NAMALWA (cell line): Measurements from ENCODE around the gene CLCF1.

Experiments
- DNase-seq: peaks from one replicate; pipeline ENCODE4 v3.0.0-alpha.2; 2015; ENCODE audit warnings: low spot score

Gene CLCF1

GRCh38 chr11:67372993-67373647, at the start of gene CLCF1:
CLCF1 (minus strand) TSS chr11:67373598; CDS start chr11:67373539, 59 bp downstream.
- DNase-seq: peak; percentile 57

DNA sequence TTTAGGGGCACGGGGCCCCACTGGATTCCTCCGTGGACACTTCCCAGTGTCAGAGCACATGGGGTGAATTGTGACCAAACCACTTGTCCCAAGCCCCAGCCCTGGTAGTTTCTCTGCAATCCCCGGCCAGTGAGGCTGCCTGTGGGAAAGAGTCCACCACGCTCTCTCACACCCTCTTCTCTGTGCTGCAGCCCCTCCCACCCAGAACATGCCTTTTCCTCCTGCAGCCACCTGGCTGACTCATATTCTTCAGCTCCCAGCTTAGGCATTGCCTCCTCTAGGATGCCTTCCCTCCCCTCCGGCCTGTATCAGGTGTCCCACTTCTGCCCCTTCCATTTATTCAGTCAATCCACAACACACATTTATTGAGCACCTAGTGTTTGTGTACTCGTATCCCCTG, 49.5 kb upstream of the CLCF1 start:
- DNase-seq: no peak

GRCh38 chr11:67421430-67422031, 48.1 kb upstream of the CLCF1 start:
- no peak for DNase-seq

DNA sequence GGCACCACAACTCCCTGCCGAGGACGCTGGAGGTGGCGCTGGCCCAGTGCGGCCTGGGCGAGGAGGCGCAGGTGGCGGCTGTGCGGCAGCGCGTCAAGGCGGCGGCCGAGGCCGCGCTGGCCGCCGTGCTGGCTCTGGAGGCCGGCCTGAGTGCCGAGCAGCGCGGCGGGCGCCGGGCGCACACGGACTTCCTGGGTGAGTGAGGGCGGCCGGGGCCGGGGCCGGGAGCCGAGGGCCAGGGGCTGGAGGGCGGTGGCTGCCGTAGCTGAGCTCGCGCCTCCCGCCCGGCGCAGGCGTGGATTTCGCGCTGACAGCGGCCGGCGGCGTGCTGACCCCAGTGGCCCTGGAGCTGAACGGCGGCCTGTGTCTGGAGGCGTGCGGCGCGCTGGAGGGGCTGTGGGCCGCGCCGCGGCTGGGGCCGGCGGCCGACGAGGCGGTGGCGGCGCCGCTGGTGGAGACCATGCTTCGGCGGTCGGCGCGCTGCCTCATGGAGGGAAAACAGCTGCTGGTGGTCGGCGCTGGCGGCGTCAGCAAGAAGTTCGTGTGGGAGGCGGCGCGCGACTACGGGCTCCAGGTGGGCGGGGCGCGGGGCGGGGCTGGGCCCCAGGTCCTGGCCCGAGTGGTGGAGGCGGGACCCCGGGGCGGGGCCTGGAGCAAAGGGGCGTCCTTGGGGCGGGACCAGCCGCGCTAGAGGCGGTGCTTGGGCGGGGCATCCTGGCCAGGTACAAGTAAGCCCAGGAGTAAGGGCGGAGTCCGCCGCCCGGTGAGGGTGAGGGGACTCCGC, 47.4 kb upstream of the CLCF1 start:
- peak; percentile 94 for DNase-seq

GRCh38 chr11:67420147-67420645, 46.8 kb upstream of the CLCF1 start:
- no peak for DNase-seq

GRCh38 chr11:67419325-67420049, 46.1 kb upstream of the CLCF1 start:
- no peak for DNase-seq

DNA sequence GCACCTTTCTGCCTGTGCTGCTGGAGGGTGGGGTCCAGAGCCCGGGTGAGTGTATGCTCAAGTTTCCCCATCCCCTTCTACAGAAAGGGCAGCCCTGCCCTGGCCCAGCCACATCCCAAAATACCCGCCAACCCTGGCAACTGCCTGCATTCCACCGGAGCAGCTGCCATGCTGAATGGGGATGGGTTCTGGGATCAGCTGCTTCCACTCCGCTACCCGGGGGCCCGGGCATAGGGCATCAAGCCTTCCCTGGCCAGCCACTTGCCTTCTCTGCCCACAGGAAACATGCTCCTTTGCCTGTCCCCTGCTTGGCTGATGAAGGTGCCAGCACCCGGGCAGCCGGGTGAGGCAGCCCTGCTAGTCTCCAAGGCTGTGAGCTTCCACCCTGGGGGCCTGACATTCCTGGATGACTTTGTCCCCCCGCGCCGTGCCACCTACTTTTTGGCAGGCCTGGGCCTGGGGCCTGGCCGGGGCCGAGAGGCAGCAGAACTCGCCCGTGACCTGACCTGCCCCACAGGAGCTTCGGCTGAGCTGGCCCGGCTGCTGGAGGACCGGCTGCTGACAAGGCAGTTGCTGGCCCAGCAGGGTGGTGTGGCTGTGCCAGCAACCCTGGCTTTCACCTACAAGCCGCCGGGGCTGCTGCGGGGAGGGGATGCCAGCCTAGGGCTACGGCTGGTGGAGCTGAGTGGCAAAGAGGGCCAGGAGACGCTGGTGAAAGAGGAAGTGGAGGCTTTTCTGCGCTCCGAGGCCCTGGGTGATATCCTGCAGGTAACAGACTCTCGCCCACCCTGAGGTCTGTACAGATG, 45.3 kb upstream of the CLCF1 start:
- peak; percentile 63 for DNase-seq

DNA sequence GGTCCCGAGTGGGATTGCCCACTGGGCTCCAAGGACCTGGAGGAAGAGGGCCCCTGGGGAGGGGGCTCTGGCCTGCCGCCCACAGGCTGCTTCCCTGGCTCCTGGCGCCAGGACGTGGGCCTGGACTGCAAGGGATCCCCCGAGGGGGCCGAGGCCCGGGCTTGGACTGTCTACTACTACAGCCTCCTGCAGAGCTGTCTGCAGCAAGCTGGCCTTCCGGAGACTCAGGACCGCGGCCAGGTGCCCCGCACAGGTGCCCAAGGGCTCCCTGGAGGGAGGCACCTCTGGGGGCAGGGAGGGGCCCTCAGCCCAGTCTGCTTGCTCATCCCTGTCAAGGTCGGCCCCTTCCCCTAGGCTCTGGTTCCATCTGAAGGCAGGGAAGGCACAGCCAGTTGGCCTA, 44.0 kb upstream of the CLCF1 start:
- no peak for DNase-seq

DNA sequence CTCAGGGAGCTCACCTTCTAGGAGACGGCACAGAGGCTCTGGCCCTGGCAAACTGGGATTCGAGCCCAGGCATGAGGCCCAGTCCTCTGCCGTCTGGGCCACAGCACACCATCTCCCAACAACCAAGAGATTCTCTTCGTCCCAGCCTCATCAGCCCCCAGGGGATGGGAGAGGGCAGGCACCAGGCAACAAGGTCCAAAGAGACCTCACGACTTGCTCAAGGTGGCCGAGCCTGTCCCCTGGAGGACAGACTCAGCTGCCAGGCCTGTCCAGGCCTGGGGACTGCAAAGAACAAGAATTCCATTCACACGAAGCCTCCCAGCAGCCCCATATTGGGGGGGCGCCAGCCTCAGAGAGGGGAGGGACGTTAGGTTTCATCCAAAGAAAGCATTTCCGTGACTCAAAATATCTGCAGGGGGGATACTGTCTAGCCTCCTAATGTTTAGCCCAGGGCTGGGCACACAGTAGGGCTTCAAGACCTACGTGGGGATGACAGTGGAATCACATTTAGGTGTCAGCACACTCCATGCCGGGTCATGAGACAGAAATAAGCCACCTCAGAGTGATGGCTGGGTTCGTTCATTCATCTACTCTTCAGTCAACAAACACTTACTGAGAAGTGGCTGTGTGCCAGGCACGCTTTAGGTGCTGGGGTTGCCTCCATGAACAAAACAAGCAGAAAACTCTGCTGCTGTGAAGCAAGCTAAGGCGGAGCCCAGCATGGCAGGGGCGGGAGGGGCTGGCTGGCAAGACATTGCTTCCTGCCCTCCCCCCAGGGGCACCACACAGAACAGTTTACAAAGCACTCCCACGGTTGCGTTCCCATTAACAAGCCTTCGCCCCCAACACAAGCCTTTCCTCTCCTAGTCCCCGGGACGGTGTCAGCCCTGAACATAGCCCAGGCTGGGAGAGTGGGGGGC, 43.3 kb upstream of the CLCF1 start:
- peak; percentile 54 for DNase-seq

GRCh38 chr11:67415501-67416304, 42.3 kb upstream of the CLCF1 start, which contains the start of gene CARNS1:
CARNS1 (plus strand) TSS chr11:67415678; CDS start chr11:67416200, 522 bp downstream.
- no peak for DNase-seq

GRCh38 chr11:67413266-67413849, 40.0 kb upstream of the CLCF1 start:
- no peak for DNase-seq

GRCh38 chr11:67412495-67413179, 39.2 kb upstream of the CLCF1 start:
- no peak for DNase-seq

DNA sequence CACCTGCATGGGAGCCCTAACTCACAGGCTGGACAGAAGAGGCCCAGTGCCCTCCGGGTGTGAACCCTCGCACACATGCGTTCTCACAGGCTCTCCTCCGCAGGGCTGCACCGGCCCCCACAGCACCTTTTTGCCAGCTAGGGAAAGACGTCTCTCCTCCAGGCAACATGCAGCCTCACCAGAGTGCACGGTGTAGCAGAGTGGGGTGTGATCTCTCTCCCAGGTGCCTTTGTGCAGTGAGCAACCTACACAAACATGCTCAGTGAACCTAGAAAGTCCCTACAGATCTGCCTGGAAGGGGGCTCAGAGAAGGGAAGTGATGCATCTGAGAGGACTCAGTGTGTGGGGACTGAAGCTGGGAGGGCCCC, 38.4 kb upstream of the CLCF1 start:
- peak; percentile 53 for DNase-seq

- DNase-seq: no peak
Measured at GRCh38 chr11:67410984-67411784, 37.8 kb upstream of the CLCF1 start.

DNA sequence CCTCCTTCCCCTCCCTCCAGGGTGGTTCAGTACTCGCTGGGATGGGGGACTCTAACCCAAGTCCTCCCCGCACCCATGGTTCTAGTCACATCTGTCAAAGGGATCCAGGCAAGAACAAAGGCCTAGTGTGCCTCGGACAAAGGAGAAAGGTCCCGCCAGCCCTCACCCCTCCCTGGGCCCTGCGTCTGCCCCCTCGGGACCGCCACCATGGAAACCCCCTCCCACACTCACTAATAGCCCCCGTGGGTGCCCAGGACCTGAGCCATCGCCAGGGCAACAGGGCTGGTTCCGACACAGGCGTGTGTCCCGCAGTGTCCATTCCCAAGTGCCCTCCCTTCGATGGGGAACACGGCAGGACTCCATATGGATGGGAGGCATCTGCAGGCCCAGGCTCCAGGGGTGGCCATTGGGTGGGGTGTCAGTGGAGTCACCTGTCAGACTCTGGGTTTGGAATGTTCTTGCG, 37.0 kb upstream of the CLCF1 start:
- DNase-seq: no peak

DNA sequence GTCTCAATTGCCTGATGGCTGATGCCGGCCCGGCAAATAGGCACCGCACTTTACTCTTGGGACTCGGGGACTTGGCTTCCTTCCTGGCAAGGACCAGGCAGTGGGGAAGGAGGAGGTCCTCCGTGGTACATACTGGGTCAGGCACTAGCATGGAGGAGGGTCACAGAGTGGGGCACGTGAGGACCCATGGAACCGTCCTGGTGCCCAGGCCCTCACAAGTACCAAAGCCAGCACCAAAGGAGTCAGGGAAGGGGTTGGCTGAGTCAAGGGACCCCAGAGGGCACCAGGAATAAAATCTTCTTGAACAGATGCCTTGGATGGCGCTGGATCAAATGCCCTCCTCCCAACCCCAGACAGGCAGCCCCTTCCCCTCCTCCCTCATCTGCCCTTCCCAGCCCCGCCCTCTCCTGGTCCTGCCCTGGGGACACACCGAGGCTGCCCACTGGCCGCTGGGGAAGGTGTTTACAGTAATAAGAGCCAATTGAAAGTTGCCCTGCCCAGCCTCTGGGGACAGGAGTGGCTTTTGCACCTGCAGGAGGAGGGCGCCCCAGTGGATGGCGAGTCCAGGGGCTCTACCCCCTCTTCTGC, 36.5 kb upstream of the CLCF1 start:
- peak; percentile 56 for DNase-seq

- DNase-seq: peak; percentile 92
Measured at GRCh38 chr11:67409261-67409666, 35.9 kb upstream of the CLCF1 start.
